IMR-90 (cell line): ENCODE measurements around the gene NIPAL4. TPM values are rescaled to one million over a fixed set of nuclear protein-coding genes. Genes with fewer than 3 reads are reported as not detected.

Source experiments
- ATAC-seq: fragments of 200-7000 bp; cut with Tn5 transposase; 2 replicates; pipeline ENCODE4 v1.9.1; 2020; ENCODE audit warnings: low read depth, mild to moderate bottlenecking, moderate library complexity
- BruUV-seq: library from RNA; stranded (reverse); fragments of 400-500 nt; replicated peaks from 2 replicates; lab custom pipeline; 2021; lab: Mats Ljungman, UMichigan
- CTCF ChIA-PET: fragments of 300-600 bp; formaldehyde crosslinking; extraction: SDS; loops from one replicate; lab custom pipeline; 2021; ENCODE audit warnings: antibody characterized with exemption; lab: Yijun Ruan, JAX
- POLR2A ChIA-PET: fragments of 300-600 bp; sonication (Branson Sonifier 250); formaldehyde crosslinking; loops from one replicate; lab custom pipeline; 2022; ENCODE audit warnings: antibody characterized with exemption; ENCODE audit not compliant: unreplicated experiment; lab: Charles Lee
- DNase-seq: peaks from one replicate; pipeline ENCODE4 v3.0.0; 2013
- H2AFZ ChIP-seq: replicated peaks from 2 replicates; pipeline ENCODE3; 2013; ENCODE audit warnings: low read length, mild to moderate bottlenecking; ENCODE audit not compliant: poor library complexity
- H2AK5ac ChIP-seq: 2 replicates; pipeline ENCODE4 v1.6.1; 2013; ENCODE audit warnings: low read depth, low read length, inconsistent platforms
- H2AK9ac ChIP-seq: replicated peaks from 2 replicates; pipeline ENCODE3; 2013; ENCODE audit warnings: mild to moderate bottlenecking, low read depth, low read length, moderate library complexity; ENCODE audit not compliant: poor library complexity
- H2BK120ac ChIP-seq: 2 replicates; pipeline ENCODE4 v1.6.1; 2013; ENCODE audit warnings: low read depth, low read length, inconsistent platforms
- H2BK15ac ChIP-seq: 3 replicates; pipeline ENCODE4 v1.6.1; 2013; ENCODE audit warnings: low read depth, low read length, inconsistent platforms
- H2BK20ac ChIP-seq: 2 replicates; pipeline ENCODE4 v1.6.1; 2013; ENCODE audit warnings: low read depth, mild to moderate bottlenecking, inconsistent platforms, low read length, moderate library complexity
- H2BK5ac ChIP-seq: 2 replicates; pipeline ENCODE4 v1.6.1; 2013; ENCODE audit warnings: mild to moderate bottlenecking, low read depth, low read length, inconsistent platforms; ENCODE audit not compliant: poor library complexity, severe bottlenecking
- H3K14ac ChIP-seq: replicated peaks from 2 replicates; pipeline ENCODE4 v1.6.1; 2013; ENCODE audit warnings: low read depth, low read length, inconsistent platforms
- H3K18ac ChIP-seq: 2 replicates; pipeline ENCODE4 v1.6.1; 2013; ENCODE audit warnings: low read depth, low read length, control low read depth
- H3K23ac ChIP-seq: 2 replicates; pipeline ENCODE4 v1.6.1; 2013; ENCODE audit warnings: low read depth, low read length, inconsistent platforms
- H3K27ac ChIP-seq: 2 replicates; pipeline ENCODE4 v1.5.1; 2013; ENCODE audit warnings: mild to moderate bottlenecking, control low read depth, low read length; ENCODE audit not compliant: insufficient read depth
- H3K27me3 ChIP-seq: 2 replicates; pipeline ENCODE4 v1.6.1; 2013; ENCODE audit warnings: low read length; ENCODE audit not compliant: control insufficient read depth, insufficient read depth
- H3K36me3 ChIP-seq: 2 replicates; pipeline ENCODE4 v1.6.1; 2013; ENCODE audit warnings: low read length, mixed read lengths; ENCODE audit not compliant: control insufficient read depth, insufficient read depth
- H3K4ac ChIP-seq: 2 replicates; pipeline ENCODE4 v1.6.1; 2013; ENCODE audit warnings: low read depth, low read length, inconsistent platforms
- H3K4me1 ChIP-seq: 2 replicates; pipeline ENCODE4 v1.6.1; 2013; ENCODE audit warnings: low read length, mixed read lengths; ENCODE audit not compliant: control insufficient read depth, insufficient read depth
- H3K4me2 ChIP-seq: 2 replicates; pipeline ENCODE4 v1.6.1; 2013; ENCODE audit warnings: low read depth, mild to moderate bottlenecking, control low read depth, low read length, moderate library complexity
- H3K4me3 ChIP-seq: 2 replicates; pipeline ENCODE4 v1.5.1; 2013; ENCODE audit warnings: low read depth, mild to moderate bottlenecking, control low read depth, low read length, moderate library complexity; ENCODE audit not compliant: insufficient read depth
- H3K56ac ChIP-seq: 2 replicates; pipeline ENCODE4 v1.6.1; 2013; ENCODE audit warnings: low read length, inconsistent platforms; ENCODE audit not compliant: insufficient read depth; ENCODE audit errors: extremely low read depth
- H3K79me1 ChIP-seq, 2 experiments: 2 replicates each; pipeline ENCODE4 v1.6.1; 2013; ENCODE audit warnings: low read length in 2 of 2, inconsistent platforms in 1 of 2, low read depth in 1 of 2
- H3K9ac ChIP-seq: 2 replicates; pipeline ENCODE4 v1.6.1; 2013; ENCODE audit warnings: low read depth, low read length, control low read depth
- H3K9me1 ChIP-seq: 2 replicates; pipeline ENCODE4 v1.6.1; 2013; ENCODE audit warnings: low read length, inconsistent platforms; ENCODE audit not compliant: insufficient read depth
- H3K9me3 ChIP-seq: 2 replicates; pipeline ENCODE4 v1.6.1; 2013; ENCODE audit warnings: low read length; ENCODE audit not compliant: control insufficient read depth, insufficient read depth
- H4K20me1 ChIP-seq: 2 replicates; pipeline ENCODE4 v1.6.1; 2013; ENCODE audit warnings: low read length, inconsistent platforms; ENCODE audit not compliant: insufficient read depth
- H4K5ac ChIP-seq: 2 replicates; pipeline ENCODE4 v1.6.1; 2013; ENCODE audit warnings: mild to moderate bottlenecking, low read depth, low read length, control low read depth
- H4K8ac ChIP-seq, 2 experiments: 2 replicates each; pipeline ENCODE4 v1.6.1; 2013; ENCODE audit warnings: low read depth in 2 of 2, low read length in 2 of 2, control low read depth in 1 of 2, inconsistent platforms in 1 of 2
- H4K91ac ChIP-seq: 2 replicates; pipeline ENCODE4 v1.6.1; 2013; ENCODE audit warnings: low read depth, low read length, inconsistent platforms; ENCODE audit not compliant: insufficient read depth
- MAFK ChIP-seq: IDR thresholded peaks from 2 replicates; pipeline ENCODE4 v1.6.1; 2012; ENCODE audit warnings: low read depth, low read length, improper control_type of control experiment
- MAZ ChIP-seq: IDR thresholded peaks from 2 replicates; pipeline ENCODE4 v1.6.1; 2012; ENCODE audit warnings: low read depth, mild to moderate bottlenecking, low read length, improper control_type of control experiment, moderate library complexity, borderline replicate concordance
- WGBS, 2 experiments: methylation state at CpG; one replicate each; pipeline versions ENCODE4 v1.1.5 to v1.1.7; 2013; ENCODE audit warnings: missing lambda C conversion rate in 2 of 2; ENCODE audit not compliant: insufficient read length in 1 of 2; ENCODE audit errors: extremely low coverage in 2 of 2; 5-methylcytosine and 5-hydroxymethylcytosine counted together
- dilution Hi-C: fragments of 300-500 bp; cut with HindIII; formaldehyde crosslinking; loops from one replicate; pipeline ENCODE4 v1.14.3; 2018; ENCODE audit warnings: low sequenced_read_pairs; ENCODE audit not compliant: unreplicated experiment
- in situ Hi-C: fragments of 300-500 bp; cut with MboI; formaldehyde crosslinking; loops from 3 replicates; pipeline ENCODE4 v1.14.3; 2019; ENCODE audit warnings: low sequenced_read_pairs, inconsistent platforms, mixed read lengths
- intact Hi-C: fragments of 100-400 bp; cut with micrococcal nuclease; formaldehyde crosslinking; loops from 2 replicates; pipeline ENCODE4 v1.10.0; 2022
- polyA plus RNA-seq, 3 experiments: library from polyadenylated mRNA; depleted of rRNA; stranded (reverse); fragments of >200 nt; gene quantifications; 2 replicates each; pipeline ENCODE4 v1.2.3, GENCODE V29; 2012; ENCODE audit warnings: low replicate concordance in 1 of 3
- total RNA-seq: library from RNA; depleted of rRNA; stranded (reverse); fragments of >200 nt; gene quantifications from 2 replicates; pipeline ENCODE4 v1.2.3, GENCODE V29; 2012

The NIPAL4 gene
- total and polyA plus RNA-seq, 2 of the 4 experiments (the other 2 are of a cell fraction): 0.18 to 0.39 TPM

DNA sequence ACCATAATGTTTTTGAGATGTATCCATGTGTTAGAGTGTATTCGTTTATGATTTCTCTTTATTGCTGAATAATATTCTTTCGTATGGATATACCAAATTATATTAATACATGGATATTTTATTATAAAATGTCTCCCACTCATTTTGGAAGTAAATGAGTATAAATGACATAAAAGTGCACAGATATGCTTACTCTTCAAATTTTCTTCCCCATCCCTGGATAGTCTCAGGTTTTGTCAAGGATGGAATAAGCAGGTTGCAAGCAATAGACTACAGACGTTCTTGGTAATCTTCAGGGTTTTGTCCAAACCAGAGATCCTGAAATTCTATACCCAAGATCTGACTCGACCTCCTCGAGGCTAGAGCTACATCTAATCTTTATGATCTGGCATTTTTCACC is 50.7 kb downstream of the NIPAL4 start:
- Histone ChIP-seq H3K14ac (no peak overlapping the region), H4K5ac (no peak overlapping the region), H3K36me3 (peaks cover 19% of the 10 kb centered on the region), H2BK15ac (peak overlapping the region; percentile 75; the same call in 2 of the 3 replicates), H4K91ac (peak overlapping the region; percentile 76; the same call in 1 of the 2 replicates), H3K9me3 (no peaks in the 10 kb centered on the region), H3K4me3 (no peak overlapping the region), H3K79me1 (peaks cover 36 to 63% of the 10 kb centered on the region in 2 experiments), H4K8ac (peak overlapping the region in 1 of 2 experiments; percentile 80; a peak in 1 of 4 replicates), H3K4me1 (peaks cover 26% of the 10 kb centered on the region), H2AK5ac (no peak overlapping the region), H3K4ac (no peak overlapping the region), H3K56ac (no peak overlapping the region), H3K23ac (no peak overlapping the region), H3K9ac (no peak overlapping the region), H4K20me1 (peaks cover 9% of the 10 kb centered on the region), H2BK120ac (peak overlapping the region; percentile 89; the same call in 1 of the 2 replicates), H2BK20ac (peak overlapping the region; percentile 26; the same call in 1 of the 2 replicates), H3K27me3 (no peaks in the 10 kb centered on the region), H2AFZ (no peak overlapping the region), H3K9me1 (peaks cover 28% of the 10 kb centered on the region), H3K27ac (no peak overlapping the region), H2AK9ac (no peak overlapping the region), H2BK5ac (peak overlapping the region; percentile 88), H3K18ac (peak overlapping the region; percentile 12; the same call in 1 of the 2 replicates), H3K4me2 (no peak overlapping the region)
- CTCF ChIA-PET: no interaction called here
- ATAC-seq (no peak), DNase-seq (no peak)
- dilution Hi-C loops (no loop called here), in situ Hi-C loops (no loop called here), intact Hi-C loops (loop anchor here (2.0 kb wide), 1 partner anchor 60 kb away; no protein-coding TSS in a partner anchor)
- TF ChIP-seq MAZ (no peak), MAFK (0 out of 2 replicates have a peak, but pooled peaks have one; percentile 6)
- no TSS peak for BruUV-seq
- POLR2A ChIA-PET: no interaction called here
- no CpG with 5 or more reads among the region's 5 CpGs for WGBS, 2 experiments
